Transverse colon (tissue), 4 donors: Measurements from ENCODE around the gene RBBP7.

ENCODE experiments used
- CTCF ChIP-seq, 5 experiments: fragments of 200-600 bp in 3 of 5; fragments of 450-650 bp in 2 of 5; sonication (generic) in 3 of 5; IDR thresholded peaks; 1 replicate in 2 of 5; 2 replicates in 3 of 5; pipeline ENCODE4 v1.5.1; 2016 to 2017; ENCODE audit warnings: antibody characterized with exemption in 5 of 5, inconsistent platforms in 3 of 5, mild to moderate bottlenecking in 2 of 5, moderate library complexity in 1 of 5
- EP300 ChIP-seq: sonication (generic); formaldehyde crosslinking; IDR thresholded peaks from one replicate; pipeline ENCODE4 v1.6.1; 2017; ENCODE audit warnings: antibody characterized with exemption, low read depth
- POLR2A ChIP-seq: fragments of 450-650 bp; IDR thresholded peaks from one replicate; pipeline ENCODE4 v1.6.1; 2016; ENCODE audit warnings: antibody characterized with exemption, mild to moderate bottlenecking, moderate library complexity
- POLR2AphosphoS5 ChIP-seq, 3 donors: sonication (generic); formaldehyde crosslinking; IDR thresholded peaks; one replicate each; pipeline ENCODE4 v1.6.1; 2016; ENCODE audit warnings: antibody characterized with exemption in 3 of 3

- TF ChIP-seq CTCF (IDR thresholded peaks at IDR 0.05) (no peak), EP300 (no peak), POLR2A (no peak), POLR2AphosphoS5 (IDR thresholded peaks at IDR 0.05) (no peak)
Measured at GRCh38 chrX:16852617-16853179, 17.5 kb downstream of the RBBP7 start.
